ENCODE data around the gene ROBO1. TPM values are rescaled to one million over a fixed set of nuclear protein-coding genes. Genes with fewer than 3 reads are reported as not detected.

Gene ROBO1
- total RNA-seq, 1 donor = 0.42 TPM

DNA sequence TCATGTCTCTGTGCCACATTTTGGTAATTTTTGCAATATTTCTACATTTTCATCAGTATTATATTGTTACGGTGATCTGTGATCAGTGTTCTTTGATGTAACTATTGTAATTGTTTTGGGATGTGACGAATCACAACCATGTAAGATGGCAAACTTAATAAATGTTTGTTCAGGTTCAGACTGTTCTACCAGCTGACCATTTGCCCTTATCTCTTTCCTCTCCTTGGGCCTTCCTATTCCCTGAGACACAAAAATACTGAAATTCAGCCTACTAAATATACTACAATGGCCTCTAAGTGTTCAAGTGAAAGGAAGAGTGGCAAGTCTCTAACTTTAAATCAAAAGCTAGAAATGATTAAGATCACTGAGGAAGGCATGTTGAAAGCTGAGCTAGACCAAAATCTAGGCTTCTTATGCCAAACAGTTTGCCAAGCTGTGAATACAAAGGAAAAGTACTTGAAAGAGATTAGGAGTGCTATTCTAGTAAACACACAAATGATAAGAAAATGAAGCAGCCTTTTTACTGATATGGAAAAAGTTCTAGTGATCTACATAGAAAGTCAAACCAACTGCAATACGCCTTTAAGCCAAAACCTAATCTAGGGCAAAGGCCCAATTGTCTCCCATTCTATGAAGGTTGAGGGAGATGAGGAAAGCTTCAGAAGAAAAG lies 952.8 kb downstream of the ROBO1 start:
- Histone ChIP-seq H3K4me3 (ENCODE audit: low read length) (no peak overlapping the region), H3K4me1 (ENCODE audit: insufficient read depth, low read length) (no peaks in the 10 kb centered on the region), H3K27me3 (ENCODE audit: insufficient read depth, low read length) (no peaks in the 10 kb centered on the region), H3K9me3 (ENCODE audit: low read depth, low read length) (no peaks in the 10 kb centered on the region)

GRCh38 chr3:78812166-78812565 lies 955.6 kb downstream of the ROBO1 start:
- Histone ChIP-seq H3K9me3 (ENCODE audit: low read depth, low read length) (no peaks in the 10 kb centered on the region), H3K4me3 (ENCODE audit: low read length) (no peak overlapping the region), H3K4me1 (ENCODE audit: insufficient read depth, low read length) (no peaks in the 10 kb centered on the region), H3K27me3 (ENCODE audit: insufficient read depth, low read length) (no peaks in the 10 kb centered on the region)

- Histone ChIP-seq H3K9me3 (ENCODE audit: low read depth, low read length) (no peaks in the 10 kb centered on the region), H3K4me3 (ENCODE audit: low read length) (no peak overlapping the region), H3K27me3 (ENCODE audit: insufficient read depth, low read length) (no peaks in the 10 kb centered on the region), H3K4me1 (ENCODE audit: insufficient read depth, low read length) (no peaks in the 10 kb centered on the region)
Observed at GRCh38 chr3:78809966-78810365, 957.8 kb downstream of the ROBO1 start.

GRCh38 chr3:78804251-78805037 lies 963.4 kb downstream of the ROBO1 start:
- no peak overlapping the region for H3K4me3 ChIP-seq (ENCODE audit: low read length)
- H3K27me3 ChIP-seq (ENCODE audit: insufficient read depth, low read length) = no peaks in the 10 kb centered on the region
- no peaks in the 10 kb centered on the region for H3K4me1 ChIP-seq (ENCODE audit: insufficient read depth, low read length)
- no peaks in the 10 kb centered on the region for H3K9me3 ChIP-seq (ENCODE audit: low read depth, low read length)

- no peak overlapping the region for H3K4me3 ChIP-seq (ENCODE audit: low read length)
- H3K27me3 ChIP-seq (ENCODE audit: insufficient read depth, low read length) = no peaks in the 10 kb centered on the region
- H3K4me1 ChIP-seq (ENCODE audit: insufficient read depth, low read length) = no peaks in the 10 kb centered on the region
- H3K9me3 ChIP-seq (ENCODE audit: low read depth, low read length) = no peaks in the 10 kb centered on the region
Observed at GRCh38 chr3:78802562-78802930, 965.3 kb downstream of the ROBO1 start.

GRCh38 chr3:78801926-78802561 lies 965.8 kb downstream of the ROBO1 start:
- no peak overlapping the region for H3K4me3 ChIP-seq (ENCODE audit: low read length)
- H3K9me3 ChIP-seq (ENCODE audit: low read depth, low read length) = no peaks in the 10 kb centered on the region
- no peaks in the 10 kb centered on the region for H3K4me1 ChIP-seq (ENCODE audit: insufficient read depth, low read length)
- no peaks in the 10 kb centered on the region for H3K27me3 ChIP-seq (ENCODE audit: insufficient read depth, low read length)

- H3K27me3 ChIP-seq (ENCODE audit: insufficient read depth, low read length) = no peaks in the 10 kb centered on the region
- no peaks in the 10 kb centered on the region for H3K9me3 ChIP-seq (ENCODE audit: low read depth, low read length)
- no peaks in the 10 kb centered on the region for H3K4me1 ChIP-seq (ENCODE audit: insufficient read depth, low read length)
- no peak overlapping the region for H3K4me3 ChIP-seq (ENCODE audit: low read length)
Observed at GRCh38 chr3:78799681-78800080, 968.1 kb downstream of the ROBO1 start.

DNA sequence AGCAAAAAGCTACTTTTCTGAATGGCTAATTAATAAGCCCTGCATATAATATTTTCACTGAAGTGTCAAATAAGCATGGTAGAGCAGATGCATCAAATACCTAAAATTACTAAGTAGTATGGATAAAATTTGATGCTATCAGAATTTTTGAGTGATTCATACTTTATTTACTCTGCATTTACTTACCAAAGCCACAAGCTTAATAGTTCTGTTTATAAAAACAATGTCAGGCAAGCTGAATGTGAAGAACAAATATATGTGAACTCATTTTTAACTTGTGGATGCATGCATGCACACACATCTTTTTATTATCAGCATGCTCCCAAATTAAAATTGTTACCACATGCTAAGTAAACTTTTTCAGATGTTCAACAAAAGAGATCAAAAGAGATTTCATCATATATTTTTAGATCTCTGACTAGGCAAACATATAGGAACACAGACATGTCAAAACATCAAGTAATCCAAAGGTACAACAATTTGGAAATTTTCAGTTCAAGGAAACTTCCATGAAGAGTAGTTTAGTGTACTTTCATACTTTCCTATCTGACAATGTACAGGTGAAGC lies 969.4 kb downstream of the ROBO1 start:
- H3K9me3 ChIP-seq (ENCODE audit: low read depth, low read length) = no peaks in the 10 kb centered on the region
- no peaks in the 10 kb centered on the region for H3K4me1 ChIP-seq (ENCODE audit: insufficient read depth, low read length)
- H3K27me3 ChIP-seq (ENCODE audit: insufficient read depth, low read length) = no peaks in the 10 kb centered on the region
- H3K4me3 ChIP-seq (ENCODE audit: low read length) = no peak overlapping the region

DNA sequence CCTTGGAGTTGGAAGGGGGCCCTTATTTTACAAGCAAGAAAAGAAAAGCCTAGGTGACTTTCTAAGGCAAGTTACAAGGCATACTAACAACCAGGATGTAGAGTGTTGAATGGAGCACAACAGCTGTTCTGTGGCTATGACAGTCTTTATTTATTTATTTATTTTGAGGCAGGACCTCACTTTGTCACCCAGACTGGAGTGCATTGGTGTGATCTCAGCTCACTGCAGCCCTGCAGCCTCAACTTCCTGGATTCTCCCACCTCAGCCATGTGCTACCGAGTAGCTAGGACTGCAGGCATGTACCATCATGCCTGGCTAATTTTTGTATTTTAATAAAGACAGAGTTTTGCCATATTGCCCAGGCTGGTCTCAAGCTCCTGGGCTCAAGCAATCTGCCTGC lies 973.4 kb downstream of the ROBO1 start:
- Histone ChIP-seq H3K4me3 (ENCODE audit: low read length) (no peak overlapping the region), H3K4me1 (ENCODE audit: insufficient read depth, low read length) (no peaks in the 10 kb centered on the region), H3K9me3 (ENCODE audit: low read depth, low read length) (no peaks in the 10 kb centered on the region), H3K27me3 (ENCODE audit: insufficient read depth, low read length) (no peaks in the 10 kb centered on the region)

- Histone ChIP-seq H3K4me3 (ENCODE audit: low read length) (no peak overlapping the region), H3K9me3 (ENCODE audit: low read depth, low read length) (no peaks in the 10 kb centered on the region), H3K27me3 (ENCODE audit: insufficient read depth, low read length) (no peaks in the 10 kb centered on the region), H3K4me1 (ENCODE audit: insufficient read depth, low read length) (no peaks in the 10 kb centered on the region)
Observed at GRCh38 chr3:78792733-78793132, 975.1 kb downstream of the ROBO1 start.

DNA sequence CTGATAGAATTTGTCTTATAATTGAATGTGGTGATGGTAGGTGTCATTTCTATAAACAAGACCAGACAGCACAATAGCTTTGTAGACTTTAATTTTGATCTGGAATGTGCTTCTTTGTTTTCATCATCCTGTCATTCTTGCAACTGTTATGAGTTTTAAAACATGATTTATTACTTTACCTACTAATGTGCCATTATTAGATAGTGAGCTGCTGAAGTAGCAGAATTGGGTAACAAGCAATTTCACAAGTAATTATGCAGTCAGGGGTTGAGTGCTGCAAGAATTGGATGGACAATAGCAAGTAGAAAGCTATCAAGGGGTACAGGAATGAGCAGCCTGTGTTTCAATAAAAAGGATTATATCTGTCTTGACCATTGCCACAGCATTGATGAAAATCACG lies 975.6 kb downstream of the ROBO1 start:
- no peaks in the 10 kb centered on the region for H3K9me3 ChIP-seq (ENCODE audit: low read depth, low read length)
- no peak overlapping the region for H3K4me3 ChIP-seq (ENCODE audit: low read length)
- no peaks in the 10 kb centered on the region for H3K27me3 ChIP-seq (ENCODE audit: insufficient read depth, low read length)
- H3K4me1 ChIP-seq (ENCODE audit: insufficient read depth, low read length) = no peaks in the 10 kb centered on the region

GRCh38 chr3:78791753-78792152 lies 976.0 kb downstream of the ROBO1 start:
- Histone ChIP-seq H3K9me3 (ENCODE audit: low read depth, low read length) (no peaks in the 10 kb centered on the region), H3K4me1 (ENCODE audit: insufficient read depth, low read length) (no peaks in the 10 kb centered on the region), H3K4me3 (ENCODE audit: low read length) (no peak overlapping the region), H3K27me3 (ENCODE audit: insufficient read depth, low read length) (no peaks in the 10 kb centered on the region)

DNA sequence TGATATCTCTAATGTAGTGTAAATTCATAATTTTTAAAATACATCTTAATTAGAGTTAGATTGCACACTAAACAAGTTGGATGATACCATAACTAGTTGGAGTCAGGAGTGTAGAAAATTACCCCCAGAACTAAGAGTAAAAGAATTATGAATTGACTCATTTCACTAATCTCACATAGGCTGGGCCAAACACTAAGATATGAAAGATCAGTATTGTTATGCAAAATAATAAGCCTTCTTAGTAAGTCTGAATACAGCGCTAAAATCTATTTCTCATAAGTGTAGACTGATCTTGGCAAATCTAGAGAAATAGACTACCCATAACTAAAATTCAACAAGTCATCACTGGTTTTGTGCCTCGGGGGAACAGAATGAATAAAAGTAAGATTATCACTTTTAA lies 979.0 kb downstream of the ROBO1 start:
- no peaks in the 10 kb centered on the region for H3K9me3 ChIP-seq (ENCODE audit: low read depth, low read length)
- H3K4me3 ChIP-seq (ENCODE audit: low read length) = no peak overlapping the region
- H3K27me3 ChIP-seq (ENCODE audit: insufficient read depth, low read length) = no peaks in the 10 kb centered on the region
- H3K4me1 ChIP-seq (ENCODE audit: insufficient read depth, low read length) = no peaks in the 10 kb centered on the region

GRCh38 chr3:78785004-78785403 lies 982.8 kb downstream of the ROBO1 start:
- Histone ChIP-seq H3K27me3 (ENCODE audit: insufficient read depth, low read length) (no peaks in the 10 kb centered on the region), H3K4me1 (ENCODE audit: insufficient read depth, low read length) (no peaks in the 10 kb centered on the region), H3K9me3 (ENCODE audit: low read depth, low read length) (no peaks in the 10 kb centered on the region), H3K4me3 (ENCODE audit: low read length) (no peak overlapping the region)

DNA sequence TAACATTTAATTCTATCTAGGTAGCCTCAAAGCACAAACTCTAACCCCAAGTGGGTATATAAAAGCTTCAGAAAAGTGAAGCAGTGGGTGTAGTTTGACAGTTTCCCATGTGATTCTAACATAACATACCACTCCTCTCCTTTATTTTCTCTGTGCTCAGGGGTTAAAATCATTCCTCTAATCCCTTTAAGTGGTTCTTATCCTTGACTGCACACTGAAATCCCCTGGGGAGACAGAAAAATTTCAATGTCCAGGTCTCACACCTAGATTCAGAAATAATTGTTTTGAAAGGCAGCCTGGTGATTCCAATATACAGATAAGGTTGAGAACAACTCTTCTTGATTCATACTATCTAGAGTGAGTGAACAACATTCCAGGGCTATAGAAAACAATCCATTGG lies 986.4 kb downstream of the ROBO1 start:
- H3K4me3 ChIP-seq (ENCODE audit: low read length) = no peak overlapping the region
- no peaks in the 10 kb centered on the region for H3K27me3 ChIP-seq (ENCODE audit: insufficient read depth, low read length)
- no peaks in the 10 kb centered on the region for H3K9me3 ChIP-seq (ENCODE audit: low read depth, low read length)
- no peaks in the 10 kb centered on the region for H3K4me1 ChIP-seq (ENCODE audit: insufficient read depth, low read length)
